ENCODE data around the gene RIMS4. TPM values are rescaled to one million over a fixed set of nuclear protein-coding genes. Genes with fewer than 3 reads are reported as not detected.

RIMS4 gene
- total and polyA plus RNA-seq, 7 donors: 0.01 to 0.73 (median 0.16) TPM

DNA sequence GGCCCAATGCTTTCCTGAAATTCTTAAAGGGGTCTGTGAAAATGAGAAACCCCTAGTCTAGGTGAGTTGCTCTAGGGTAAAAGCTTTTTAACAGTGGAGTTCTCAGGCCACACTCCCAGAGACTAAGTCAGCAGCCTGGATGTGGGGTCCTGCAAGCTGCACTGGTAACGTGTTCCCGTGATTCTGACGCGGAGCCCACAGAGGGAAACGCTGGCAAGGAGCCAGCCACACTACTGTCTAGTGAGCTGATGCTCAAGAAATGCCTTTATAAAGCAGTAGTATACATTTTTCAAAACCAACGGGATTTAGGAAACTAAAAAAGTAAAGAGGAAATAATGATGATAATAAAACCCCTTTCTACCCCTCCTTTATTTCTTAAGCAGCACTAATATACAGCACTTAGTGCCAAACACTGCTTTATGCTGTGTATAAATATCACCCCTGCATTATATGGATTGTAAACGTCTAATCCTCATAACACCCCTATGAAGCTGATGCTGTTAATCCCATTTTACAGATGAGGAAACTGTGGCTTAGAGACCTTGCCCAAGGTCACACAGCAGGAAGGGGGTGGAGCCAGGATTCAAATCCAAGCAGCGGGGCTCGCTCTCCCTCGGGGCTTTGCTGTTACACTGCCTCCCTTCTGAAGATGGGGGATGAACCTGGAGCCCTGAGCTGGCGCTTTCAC, 39.7 kb downstream of the RIMS4 start:
- Histone ChIP-seq H3K9me3 (no peaks in the 10 kb centered on the region), H3K27me3 (ENCODE audit: insufficient read depth in 3 of 3, low read length in 2 of 3) (peaks cover 0 to 6% (median 0%) of the 10 kb centered on the region in 3 donors), H3K36me3 (ENCODE audit: insufficient read depth in 1 of 2, low read depth in 1 of 2) (no peaks in the 10 kb centered on the region), H3K27ac (no peak overlapping the region), H3K4me1 (no peaks in the 10 kb centered on the region), H3K4me3 (no peak overlapping the region)
- DNase-seq (no peak), ATAC-seq (no peak)
- WGBS, 3 donors: 40 to 57% (median 47%) methylated on average over 11 of the region's 11 CpGs
- intact Hi-C loops (cut with DNase I): no loop called here
- TF ChIP-seq, protein P1, sequence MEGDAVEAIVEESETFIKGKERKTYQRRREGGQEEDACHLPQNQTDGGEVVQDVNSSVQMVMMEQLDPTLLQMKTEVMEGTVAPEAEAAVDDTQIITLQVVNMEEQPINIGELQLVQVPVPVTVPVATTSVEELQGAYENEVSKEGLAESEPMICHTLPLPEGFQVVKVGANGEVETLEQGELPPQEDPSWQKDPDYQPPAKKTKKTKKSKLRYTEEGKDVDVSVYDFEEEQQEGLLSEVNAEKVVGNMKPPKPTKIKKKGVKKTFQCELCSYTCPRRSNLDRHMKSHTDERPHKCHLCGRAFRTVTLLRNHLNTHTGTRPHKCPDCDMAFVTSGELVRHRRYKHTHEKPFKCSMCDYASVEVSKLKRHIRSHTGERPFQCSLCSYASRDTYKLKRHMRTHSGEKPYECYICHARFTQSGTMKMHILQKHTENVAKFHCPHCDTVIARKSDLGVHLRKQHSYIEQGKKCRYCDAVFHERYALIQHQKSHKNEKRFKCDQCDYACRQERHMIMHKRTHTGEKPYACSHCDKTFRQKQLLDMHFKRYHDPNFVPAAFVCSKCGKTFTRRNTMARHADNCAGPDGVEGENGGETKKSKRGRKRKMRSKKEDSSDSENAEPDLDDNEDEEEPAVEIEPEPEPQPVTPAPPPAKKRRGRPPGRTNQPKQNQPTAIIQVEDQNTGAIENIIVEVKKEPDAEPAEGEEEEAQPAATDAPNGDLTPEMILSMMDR (IDR thresholded peaks at IDR 0.05): no peak

DNA sequence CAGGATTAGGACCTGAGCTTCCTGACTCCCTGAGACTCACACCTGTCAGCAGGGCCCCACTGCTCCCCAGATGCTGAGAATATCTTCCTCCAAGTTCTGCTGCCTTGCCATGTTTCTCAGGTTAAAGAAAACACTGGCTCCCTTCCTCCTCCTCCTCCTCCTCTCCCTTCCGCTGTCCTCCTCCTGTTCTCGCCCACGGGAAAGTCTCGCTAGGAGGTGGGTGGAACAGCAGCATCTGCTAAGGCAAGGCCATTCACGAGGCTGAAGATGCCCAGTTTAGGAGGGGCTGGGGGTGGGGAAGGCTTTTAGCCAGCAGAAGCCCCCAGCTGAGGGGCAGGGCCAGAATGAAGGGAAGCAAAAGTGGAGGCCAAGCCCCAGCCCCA, 40.9 kb downstream of the RIMS4 start:
- Histone ChIP-seq H3K9me3 (no peaks in the 10 kb centered on the region), H3K36me3 (ENCODE audit: insufficient read depth in 1 of 2, low read depth in 1 of 2) (no peaks in the 10 kb centered on the region), H3K4me1 (no peaks in the 10 kb centered on the region), H3K27ac (no peak overlapping the region), H3K27me3 (ENCODE audit: insufficient read depth in 3 of 3, low read length in 2 of 3) (peaks cover 0 to 6% (median 3%) of the 10 kb centered on the region in 3 donors), H3K4me3 (no peak overlapping the region)
- intact Hi-C loops (cut with DNase I): no loop called here
- no peak for ATAC-seq
- TF ChIP-seq, protein P1 (IDR thresholded peaks at IDR 0.05): no peak
- DNase-seq: no peak
- 34 to 49% (median 41%) methylated on average over 5 of the region's 5 CpGs for WGBS, 3 donors

DNA sequence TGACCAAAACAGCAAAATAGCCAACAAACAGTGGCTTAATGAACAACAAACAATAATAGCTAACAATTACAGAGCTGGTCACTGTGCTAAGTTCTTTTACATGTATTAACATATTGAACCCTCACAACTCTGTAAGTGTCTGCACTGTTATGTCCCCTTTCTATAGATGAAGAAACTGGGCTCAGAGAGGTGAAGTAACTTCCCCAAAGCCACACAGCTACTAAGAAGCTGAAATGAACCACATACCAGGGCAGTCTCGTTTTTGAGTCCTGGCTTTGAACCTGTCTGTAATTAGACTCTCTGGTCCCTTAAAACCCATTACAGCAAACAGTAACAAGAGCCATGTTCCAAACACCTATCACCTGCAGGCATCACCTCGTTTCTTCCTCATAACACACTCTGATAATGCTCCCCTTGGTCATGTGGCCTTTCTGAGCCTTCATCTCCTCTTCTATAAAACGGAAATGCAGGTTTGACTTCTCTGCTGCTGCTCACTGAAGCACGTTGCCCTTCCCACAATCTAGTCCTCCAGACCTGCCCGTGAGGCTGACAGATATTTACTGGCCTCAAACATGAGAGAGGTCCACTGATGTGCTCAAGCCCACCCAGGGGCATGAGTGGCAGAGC, 41.4 kb downstream of the RIMS4 start:
- H3K27me3 ChIP-seq (ENCODE audit: insufficient read depth in 3 of 3, low read length in 2 of 3): peaks cover 0 to 6% (median 3%) of the 10 kb centered on the region in 3 donors
- ATAC-seq: no peak
- TF ChIP-seq, protein P1 (IDR thresholded peaks at IDR 0.05): no peak
- WGBS, 3 donors: 52 to 66% (median 65%) methylated on average over 5 of the region's 5 CpGs
- intact Hi-C loops (cut with DNase I): no loop called here
- H3K27ac ChIP-seq: no peak overlapping the region
- H3K4me1 ChIP-seq: no peaks in the 10 kb centered on the region
- H3K36me3 ChIP-seq (ENCODE audit: insufficient read depth in 1 of 2, low read depth in 1 of 2): no peaks in the 10 kb centered on the region
- no peaks in the 10 kb centered on the region for H3K9me3 ChIP-seq
- H3K4me3 ChIP-seq: no peak overlapping the region
- DNase-seq: no peak

DNA sequence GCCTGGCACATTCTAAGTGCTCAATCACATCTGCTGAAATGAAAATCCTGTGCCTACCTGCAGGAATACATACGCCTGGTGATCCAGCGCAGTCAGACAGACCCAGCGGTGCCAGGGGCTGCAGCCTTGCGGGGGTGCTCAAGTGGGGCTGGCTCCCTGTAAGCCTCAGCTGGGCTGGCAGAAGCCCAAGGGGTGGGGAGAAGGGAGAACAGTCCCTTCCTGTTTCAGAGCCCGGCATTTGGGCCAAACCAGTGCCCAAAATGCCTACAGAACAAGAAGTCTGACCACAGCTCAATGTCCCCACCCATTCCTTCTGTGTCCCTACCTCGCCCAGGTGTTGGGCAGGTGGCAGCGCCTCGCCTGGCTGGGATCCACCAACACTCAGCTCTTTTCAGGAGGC, 42.1 kb downstream of the RIMS4 start:
- ATAC-seq: no peak

More for the DNA sequence above, 42.1 kb downstream of the RIMS4 start:
- DNase-seq: no peak
- H3K4me3 ChIP-seq: no peak overlapping the region
- no peaks in the 10 kb centered on the region for H3K36me3 ChIP-seq (ENCODE audit: insufficient read depth in 1 of 2, low read depth in 1 of 2)
- intact Hi-C loops (cut with DNase I): no loop called here
- no peak overlapping the region for H3K27ac ChIP-seq
- WGBS, 3 donors: 71 to 80% (median 75%) methylated on average over 8 of the region's 8 CpGs
- TF ChIP-seq, protein P1 (IDR thresholded peaks at IDR 0.05): no peak
- no peaks in the 10 kb centered on the region for H3K4me1 ChIP-seq
- H3K27me3 ChIP-seq (ENCODE audit: insufficient read depth in 3 of 3, low read length in 2 of 3): peaks cover 0 to 6% (median 3%) of the 10 kb centered on the region in 3 donors
- H3K9me3 ChIP-seq: no peaks in the 10 kb centered on the region
